HL-60 (cell line): ENCODE measurements around the gene SLC25A47.

Experiments
- DNase-seq, 2 experiments: peaks; one replicate each; pipeline ENCODE4 v3.0.0-alpha.2; 2010 to 2020; ENCODE audit warnings: low read depth in 1 of 2, low spot score in 1 of 2
- H3K27ac ChIP-seq: fragments of 250-450 bp; sonication (Bioruptor Pico); replicated peaks from 2 replicates; pipeline ENCODE4 v1.5.1; 2020; ENCODE audit warnings: mild to moderate bottlenecking, moderate library complexity
- H3K27me3 ChIP-seq: fragments of 250-450 bp; sonication (Bioruptor Pico); 2 replicates; pipeline ENCODE4 v1.5.1; 2021; ENCODE audit warnings: mild to moderate bottlenecking, moderate library complexity; ENCODE audit not compliant: insufficient read depth, poor library complexity, severe bottlenecking
- H3K4me3 ChIP-seq: replicated peaks from 2 replicates; pipeline ENCODE4 v1.5.1; 2011; ENCODE audit warnings: mild to moderate bottlenecking, control low read depth, low read length; ENCODE audit not compliant: insufficient read depth
- GABPA ChIP-seq: IDR thresholded peaks from 2 replicates; pipeline ENCODE4 v1.6.1; 2012; ENCODE audit warnings: low read depth
- POLR2AphosphoS5 ChIP-seq: IDR thresholded peaks from 2 replicates; pipeline ENCODE4 v1.6.1; 2012; ENCODE audit warnings: low read depth
- SPI1 ChIP-seq: IDR thresholded peaks from 2 replicates; pipeline ENCODE4 v1.6.1; 2012; ENCODE audit warnings: low read depth, mild to moderate bottlenecking, borderline replicate concordance
- microRNA-seq: library from miRNA; unstranded; fragments of <30 nt; microRNA quantifications from one replicate; pipeline ENCODE4, GENCODE V29; 2018
- TF ChIP-seq, protein P1 (sequence below): IDR thresholded peaks from 2 replicates; pipeline ENCODE4 v1.6.1; 2012; ENCODE audit warnings: low read depth; ENCODE audit not compliant: insufficient replicate concordance
- TF ChIP-seq, protein P2 (sequence below): IDR thresholded peaks from one replicate; pipeline ENCODE4 v1.5.1; 2011; ENCODE audit warnings: low read length, control low read depth, inconsistent platforms; ENCODE audit not compliant: insufficient read depth

Gene SLC25A47

DNA sequence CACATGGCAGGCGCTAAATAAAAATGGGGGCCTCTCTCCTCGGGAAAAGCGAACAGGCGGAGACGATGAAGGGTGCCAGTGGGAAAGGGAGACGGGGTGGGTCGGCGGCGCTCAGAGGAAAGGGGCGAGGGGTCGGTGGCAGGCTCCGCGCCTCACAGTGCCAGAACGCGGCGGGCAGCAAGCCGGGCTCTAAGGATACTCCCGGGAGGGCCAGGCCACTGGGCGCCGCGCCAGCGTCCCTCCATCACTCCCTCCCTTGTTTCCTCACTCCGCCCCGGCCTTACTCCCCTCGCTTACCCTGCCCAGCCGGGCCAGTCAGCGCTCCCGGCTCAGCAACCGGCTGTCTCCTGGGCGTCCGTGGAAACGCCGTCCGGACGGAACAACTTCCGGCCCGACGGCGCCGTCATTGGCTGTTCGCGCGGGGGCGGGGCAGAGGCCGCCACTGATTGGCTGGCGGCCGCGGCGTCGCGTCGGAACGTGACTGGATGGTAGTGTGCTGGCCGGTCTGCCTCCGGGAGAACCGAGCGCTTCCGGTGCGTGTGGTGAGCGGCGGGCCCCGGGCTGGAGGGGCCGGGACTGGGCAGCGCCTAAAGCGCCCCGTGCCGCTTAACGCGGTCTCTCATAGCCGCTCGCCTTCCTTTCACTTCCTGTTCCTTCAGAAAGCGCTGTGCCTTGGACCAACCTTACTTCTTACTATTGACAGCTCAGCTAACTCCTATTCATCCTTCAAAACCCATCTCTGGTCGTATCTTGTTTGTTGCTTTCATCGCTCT is 53.0 kb downstream of the SLC25A47 start, which contains the start of gene WDR25:
WDR25 (plus strand) TSS at position 523 of the 773 bp plus-strand sequence.
- peak within 1 kb of the TSS; percentile 91 for H3K4me3 ChIP-seq
- TF ChIP-seq GABPA = peak; percentile 98
- TF ChIP-seq, protein P1, sequence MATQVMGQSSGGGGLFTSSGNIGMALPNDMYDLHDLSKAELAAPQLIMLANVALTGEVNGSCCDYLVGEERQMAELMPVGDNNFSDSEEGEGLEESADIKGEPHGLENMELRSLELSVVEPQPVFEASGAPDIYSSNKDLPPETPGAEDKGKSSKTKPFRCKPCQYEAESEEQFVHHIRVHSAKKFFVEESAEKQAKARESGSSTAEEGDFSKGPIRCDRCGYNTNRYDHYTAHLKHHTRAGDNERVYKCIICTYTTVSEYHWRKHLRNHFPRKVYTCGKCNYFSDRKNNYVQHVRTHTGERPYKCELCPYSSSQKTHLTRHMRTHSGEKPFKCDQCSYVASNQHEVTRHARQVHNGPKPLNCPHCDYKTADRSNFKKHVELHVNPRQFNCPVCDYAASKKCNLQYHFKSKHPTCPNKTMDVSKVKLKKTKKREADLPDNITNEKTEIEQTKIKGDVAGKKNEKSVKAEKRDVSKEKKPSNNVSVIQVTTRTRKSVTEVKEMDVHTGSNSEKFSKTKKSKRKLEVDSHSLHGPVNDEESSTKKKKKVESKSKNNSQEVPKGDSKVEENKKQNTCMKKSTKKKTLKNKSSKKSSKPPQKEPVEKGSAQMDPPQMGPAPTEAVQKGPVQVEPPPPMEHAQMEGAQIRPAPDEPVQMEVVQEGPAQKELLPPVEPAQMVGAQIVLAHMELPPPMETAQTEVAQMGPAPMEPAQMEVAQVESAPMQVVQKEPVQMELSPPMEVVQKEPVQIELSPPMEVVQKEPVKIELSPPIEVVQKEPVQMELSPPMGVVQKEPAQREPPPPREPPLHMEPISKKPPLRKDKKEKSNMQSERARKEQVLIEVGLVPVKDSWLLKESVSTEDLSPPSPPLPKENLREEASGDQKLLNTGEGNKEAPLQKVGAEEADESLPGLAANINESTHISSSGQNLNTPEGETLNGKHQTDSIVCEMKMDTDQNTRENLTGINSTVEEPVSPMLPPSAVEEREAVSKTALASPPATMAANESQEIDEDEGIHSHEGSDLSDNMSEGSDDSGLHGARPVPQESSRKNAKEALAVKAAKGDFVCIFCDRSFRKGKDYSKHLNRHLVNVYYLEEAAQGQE = no peak
- peak; percentile 76 for TF ChIP-seq SPI1
- TF ChIP-seq, protein P2, sequence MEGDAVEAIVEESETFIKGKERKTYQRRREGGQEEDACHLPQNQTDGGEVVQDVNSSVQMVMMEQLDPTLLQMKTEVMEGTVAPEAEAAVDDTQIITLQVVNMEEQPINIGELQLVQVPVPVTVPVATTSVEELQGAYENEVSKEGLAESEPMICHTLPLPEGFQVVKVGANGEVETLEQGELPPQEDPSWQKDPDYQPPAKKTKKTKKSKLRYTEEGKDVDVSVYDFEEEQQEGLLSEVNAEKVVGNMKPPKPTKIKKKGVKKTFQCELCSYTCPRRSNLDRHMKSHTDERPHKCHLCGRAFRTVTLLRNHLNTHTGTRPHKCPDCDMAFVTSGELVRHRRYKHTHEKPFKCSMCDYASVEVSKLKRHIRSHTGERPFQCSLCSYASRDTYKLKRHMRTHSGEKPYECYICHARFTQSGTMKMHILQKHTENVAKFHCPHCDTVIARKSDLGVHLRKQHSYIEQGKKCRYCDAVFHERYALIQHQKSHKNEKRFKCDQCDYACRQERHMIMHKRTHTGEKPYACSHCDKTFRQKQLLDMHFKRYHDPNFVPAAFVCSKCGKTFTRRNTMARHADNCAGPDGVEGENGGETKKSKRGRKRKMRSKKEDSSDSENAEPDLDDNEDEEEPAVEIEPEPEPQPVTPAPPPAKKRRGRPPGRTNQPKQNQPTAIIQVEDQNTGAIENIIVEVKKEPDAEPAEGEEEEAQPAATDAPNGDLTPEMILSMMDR = no peak
- peak; percentile 78 for TF ChIP-seq POLR2AphosphoS5
- H3K27me3 ChIP-seq = no peaks in the 10 kb centered on the region
- peak; percentile 90 to 94 for DNase-seq
- peak within 1 kb of the TSS; percentile 89 for H3K27ac ChIP-seq

DNA sequence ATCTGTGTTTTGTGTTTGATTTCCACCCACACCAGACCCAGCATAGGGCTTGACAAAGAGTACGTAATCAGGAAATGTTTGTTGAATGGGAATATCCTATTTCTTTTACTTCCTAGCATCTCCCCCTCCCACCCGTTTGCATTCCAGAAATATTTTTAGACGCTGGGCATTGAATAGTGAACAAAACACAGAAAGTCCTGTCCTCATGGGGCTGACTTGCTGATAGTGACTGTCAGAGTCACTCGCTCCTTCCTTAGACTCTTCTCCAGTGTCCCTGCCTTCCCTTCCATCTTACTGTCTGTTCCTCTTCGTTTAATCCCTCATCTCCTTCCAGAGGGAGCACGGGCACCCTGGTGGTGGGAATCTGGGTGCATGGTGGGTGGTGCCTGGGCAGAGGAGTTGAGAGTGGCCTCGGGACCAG is 53.6 kb downstream of the SLC25A47 start:
- TF ChIP-seq, protein P2 = no peak
- TF ChIP-seq GABPA = no peak
- H3K27ac ChIP-seq = peak overlapping the region; percentile 89
- DNase-seq = peak in 1 of 2 experiments; percentile 16
- peak overlapping the region; percentile 91 for H3K4me3 ChIP-seq
- H3K27me3 ChIP-seq = no peaks in the 10 kb centered on the region

Small RNAs within 50 kb of the gene (microRNA-seq; reads per million reads assigned to microRNA genes)
- 184 reads per million, percentile 75 among the genes with 10 or more reads in this experiment for gene MIR345
- gene MIR6764 = 0.90 reads per million
